Ecto neural progenitor cell (in vitro differentiated cells): Measurements from ENCODE around the gene CCR5.

Experiments
- DNase-seq: peaks from one replicate; pipeline ENCODE4 v3.0.0-alpha.2; 2018; ENCODE audit warnings: low spot score

The CCR5 gene

GRCh38 chr3:46359733-46360493, 10.8 kb upstream of the CCR5 start:
- DNase-seq: peak; percentile 42

- DNase-seq: peak; percentile 37
These were observed 9.8 kb upstream of the CCR5 start for GRCh38 chr3:46360907-46361306.

GRCh38 chr3:46361408-46362283, 9.1 kb upstream of the CCR5 start:
- peak; percentile 25 for DNase-seq

GRCh38 chr3:46365041-46365440, 5.7 kb upstream of the CCR5 start:
- peak; percentile 3 for DNase-seq

- peak; percentile 34 for DNase-seq
These were observed 4.8 kb upstream of the CCR5 start for GRCh38 chr3:46365737-46366524.

GRCh38 chr3:46367811-46368210, 2.9 kb upstream of the CCR5 start:
- peak; percentile 7 for DNase-seq

GRCh38 chr3:46368569-46368968, 2.2 kb upstream of the CCR5 start:
- peak; percentile 60 for DNase-seq

GRCh38 chr3:46369151-46369550, 1.6 kb upstream of the CCR5 start:
- DNase-seq: no peak

GRCh38 chr3:46369675-46370132, 1.0 kb upstream of the CCR5 start:
- no peak for DNase-seq

- DNase-seq: no peak
These were observed 984 bp downstream of the CCR5 start for GRCh38 chr3:46371519-46372340.

- DNase-seq: no peak
These were observed 2.0 kb downstream of the CCR5 start for GRCh38 chr3:46372492-46373359.

GRCh38 chr3:46374755-46375154, 4.0 kb downstream of the CCR5 start:
- DNase-seq: no peak

- no peak for DNase-seq
These were observed 4.5 kb downstream of the CCR5 start for GRCh38 chr3:46375218-46375617.

GRCh38 chr3:46375814-46376213, 5.1 kb downstream of the CCR5 start:
- no peak for DNase-seq

GRCh38 chr3:46378426-46378942, 7.7 kb downstream of the CCR5 start:
- peak; percentile 70 for DNase-seq

GRCh38 chr3:46380471-46381221, 9.9 kb downstream of the CCR5 start:
- DNase-seq: no peak

GRCh38 chr3:46381625-46382024, 10.9 kb downstream of the CCR5 start:
- DNase-seq: no peak

GRCh38 chr3:46383211-46383950, 12.6 kb downstream of the CCR5 start:
- no peak for DNase-seq

- DNase-seq: no peak
These were observed 13.2 kb downstream of the CCR5 start for GRCh38 chr3:46383951-46384330.
